GM06990 (cell line): ENCODE results near the gene PXMP4.

Experiments used
- DNase-seq: peaks from one replicate; pipeline ENCODE4 v3.0.0-alpha.2; 2011; ENCODE audit not compliant: insufficient read length; ENCODE audit errors: extremely low read depth
- H3K27me3 ChIP-seq: replicated peaks from 2 replicates; pipeline ENCODE4 v1.6.0; 2011; ENCODE audit warnings: low read length; ENCODE audit not compliant: control insufficient read depth, insufficient read depth
- H3K36me3 ChIP-seq: 2 replicates; pipeline ENCODE4 v1.5.1; 2011; ENCODE audit warnings: low read length; ENCODE audit not compliant: control insufficient read depth, insufficient read depth
- H3K4me3 ChIP-seq: replicated peaks from 2 replicates; pipeline ENCODE4 v1.5.1; 2011; ENCODE audit warnings: low read depth, mild to moderate bottlenecking, control low read depth, low read length
- TF ChIP-seq, protein P1 (sequence below): IDR thresholded peaks from 2 replicates; pipeline ENCODE4 v1.5.1; 2011; ENCODE audit warnings: low read length, control low read depth, mild to moderate bottlenecking, inconsistent platforms; ENCODE audit not compliant: insufficient read depth, poor library complexity, severe bottlenecking

PXMP4 gene

GRCh38 chr20:33673114-33673409 lies 47.0 kb downstream of the PXMP4 start:
- TF ChIP-seq, protein P1, sequence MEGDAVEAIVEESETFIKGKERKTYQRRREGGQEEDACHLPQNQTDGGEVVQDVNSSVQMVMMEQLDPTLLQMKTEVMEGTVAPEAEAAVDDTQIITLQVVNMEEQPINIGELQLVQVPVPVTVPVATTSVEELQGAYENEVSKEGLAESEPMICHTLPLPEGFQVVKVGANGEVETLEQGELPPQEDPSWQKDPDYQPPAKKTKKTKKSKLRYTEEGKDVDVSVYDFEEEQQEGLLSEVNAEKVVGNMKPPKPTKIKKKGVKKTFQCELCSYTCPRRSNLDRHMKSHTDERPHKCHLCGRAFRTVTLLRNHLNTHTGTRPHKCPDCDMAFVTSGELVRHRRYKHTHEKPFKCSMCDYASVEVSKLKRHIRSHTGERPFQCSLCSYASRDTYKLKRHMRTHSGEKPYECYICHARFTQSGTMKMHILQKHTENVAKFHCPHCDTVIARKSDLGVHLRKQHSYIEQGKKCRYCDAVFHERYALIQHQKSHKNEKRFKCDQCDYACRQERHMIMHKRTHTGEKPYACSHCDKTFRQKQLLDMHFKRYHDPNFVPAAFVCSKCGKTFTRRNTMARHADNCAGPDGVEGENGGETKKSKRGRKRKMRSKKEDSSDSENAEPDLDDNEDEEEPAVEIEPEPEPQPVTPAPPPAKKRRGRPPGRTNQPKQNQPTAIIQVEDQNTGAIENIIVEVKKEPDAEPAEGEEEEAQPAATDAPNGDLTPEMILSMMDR = no peak
- no peak for DNase-seq
- Histone ChIP-seq H3K27me3 (no peaks in the 10 kb centered on the region), H3K36me3 (peaks cover 4% of the 10 kb centered on the region), H3K4me3 (no peak overlapping the region; the same call in 1 of the 2 replicates)

DNA sequence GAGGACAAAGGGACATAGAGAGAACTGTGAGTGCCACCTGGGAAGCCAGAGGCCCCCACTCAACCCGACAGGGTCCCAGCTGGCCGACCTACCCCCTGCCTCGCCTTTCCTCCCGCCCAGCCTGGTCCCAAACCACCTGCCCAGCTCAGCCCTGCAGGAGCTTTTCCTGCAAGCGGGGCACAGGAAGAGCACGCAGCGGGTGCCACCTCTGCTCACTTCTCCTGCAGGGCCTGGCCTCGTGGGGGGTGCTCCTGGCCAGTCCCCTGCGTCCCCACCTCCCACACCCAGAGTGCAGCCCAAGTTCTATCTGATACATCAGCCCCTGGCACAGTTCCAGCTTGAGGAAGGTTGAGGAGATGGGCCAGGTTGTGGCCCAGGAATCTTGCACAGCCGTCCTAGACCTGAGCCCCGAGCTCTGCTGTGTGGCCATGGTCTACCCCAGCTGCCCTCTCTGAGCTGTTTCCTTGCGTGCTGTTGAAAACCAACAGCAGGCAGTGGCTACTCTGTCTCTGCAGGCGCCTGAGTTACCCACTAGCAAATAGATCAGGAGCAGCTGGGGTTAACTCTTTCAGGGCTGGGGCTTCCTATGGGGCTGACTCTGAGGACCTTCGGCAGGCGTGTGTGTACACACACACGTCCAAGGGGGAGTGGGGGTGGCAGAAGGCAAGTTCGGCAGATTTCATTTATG lies 47.5 kb downstream of the PXMP4 start:
- TF ChIP-seq, protein P1 = no peak
- DNase-seq = no peak
- Histone ChIP-seq H3K36me3 (peaks cover 2% of the 10 kb centered on the region), H3K27me3 (no peaks in the 10 kb centered on the region), H3K4me3 (no peak overlapping the region)

GRCh38 chr20:33671573-33672288 lies 48.4 kb downstream of the PXMP4 start:
- Histone ChIP-seq H3K4me3 (no peak overlapping the region), H3K27me3 (no peaks in the 10 kb centered on the region), H3K36me3 (peaks cover 2% of the 10 kb centered on the region)
- no peak for DNase-seq
- TF ChIP-seq, protein P1 = no peak

DNA sequence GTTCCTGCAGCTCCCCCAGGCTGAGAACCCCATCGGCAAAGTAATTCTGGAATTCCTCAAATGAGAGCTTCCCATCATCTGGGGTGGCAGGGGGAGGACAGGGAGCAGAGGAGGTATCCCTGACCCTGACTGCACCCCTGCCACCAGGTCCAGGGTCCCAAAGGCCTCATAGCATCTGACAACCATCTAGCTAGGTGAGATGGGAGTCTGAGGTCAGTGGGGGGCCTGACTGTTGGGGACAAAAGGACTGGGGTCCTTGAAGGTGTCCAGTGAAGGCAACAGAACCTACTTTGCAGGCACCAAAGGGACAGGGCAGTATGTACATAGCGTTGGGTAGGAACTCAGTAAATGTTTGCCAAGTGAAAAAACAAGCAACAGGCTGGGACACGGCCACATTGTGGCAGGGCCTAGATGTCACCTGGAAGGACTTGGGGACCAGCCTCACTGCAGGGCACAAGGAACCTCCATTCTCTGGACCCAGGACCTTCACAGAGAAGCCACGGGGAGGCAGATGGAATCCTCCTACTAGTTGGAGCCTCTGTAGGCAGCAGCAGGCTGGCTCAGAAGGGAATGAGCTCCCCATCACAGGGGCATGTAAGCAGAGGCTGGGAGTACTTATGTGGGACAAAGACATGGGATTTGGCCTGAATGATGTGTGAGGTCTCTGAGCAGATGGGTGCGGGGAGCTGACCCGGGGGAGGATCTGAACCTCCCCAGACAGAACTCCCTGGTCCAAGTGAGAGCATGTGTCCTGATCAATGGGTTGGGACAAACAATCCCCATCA lies 49.2 kb downstream of the PXMP4 start:
- Histone ChIP-seq H3K27me3 (no peaks in the 10 kb centered on the region), H3K36me3 (peaks cover 2% of the 10 kb centered on the region), H3K4me3 (no peak overlapping the region)
- TF ChIP-seq, protein P1 = no peak
- no peak for DNase-seq

- Histone ChIP-seq H3K4me3 (no peak overlapping the region), H3K36me3 (peaks cover 2% of the 10 kb centered on the region), H3K27me3 (no peaks in the 10 kb centered on the region)
- DNase-seq = no peak
- TF ChIP-seq, protein P1 = no peak
These were observed 50.1 kb downstream of the PXMP4 start for GRCh38 chr20:33669873-33670640.
